ENCODE data around the gene CATSPER3.

Gene CATSPER3

DNA sequence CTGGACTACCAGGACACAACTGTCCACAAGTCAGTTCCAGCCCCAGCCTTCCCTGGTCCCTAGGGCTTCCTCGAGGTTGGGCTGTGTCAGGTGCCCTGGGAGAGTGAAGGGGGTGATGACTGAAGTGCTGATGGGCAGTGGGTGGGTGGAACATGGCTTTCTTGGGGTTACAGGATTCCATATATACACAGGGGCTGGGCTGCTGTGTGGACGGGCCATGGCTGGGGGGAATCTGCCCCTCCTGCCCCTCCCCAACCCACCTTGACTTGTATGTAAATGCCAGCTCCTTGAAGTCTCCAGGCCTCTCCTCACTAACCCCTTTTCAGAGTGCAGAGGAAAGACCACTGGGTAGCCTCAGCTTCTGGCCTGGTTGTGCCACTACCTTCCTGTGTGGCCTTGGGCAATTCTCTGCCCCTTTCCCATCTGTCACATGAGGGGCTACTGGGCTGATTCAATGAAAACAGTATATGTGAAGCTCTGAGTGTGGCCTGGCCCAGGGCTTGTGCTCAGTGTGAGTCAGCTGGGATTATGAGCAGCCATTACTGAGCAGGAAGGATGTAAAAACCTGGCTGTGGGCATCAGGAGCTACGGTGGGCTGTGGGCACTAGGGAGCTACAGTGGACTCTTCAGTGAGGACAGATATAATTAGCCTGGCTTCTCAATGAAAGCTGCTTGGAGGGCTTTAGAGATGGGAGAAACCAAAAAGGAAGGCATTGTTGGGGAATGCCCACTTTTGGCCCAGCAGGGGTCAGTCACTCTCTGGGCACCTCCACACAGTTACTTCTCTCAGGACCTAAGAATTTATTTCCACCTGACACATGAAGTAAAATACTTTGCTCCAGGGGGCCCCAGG, 43.0 kb downstream of the CATSPER3 start:
- Histone ChIP-seq H3K4me3 (ENCODE audit: low read length) (no peak overlapping the region), H3K36me3 (ENCODE audit: control insufficient read depth, insufficient read depth, low read length) (no peaks in the 10 kb centered on the region), H3K4me1 (ENCODE audit: control insufficient read depth, insufficient read depth, low read length) (no peaks in the 10 kb centered on the region), H3K27me3 (ENCODE audit: control insufficient read depth, insufficient read depth, low read length) (no peaks in the 10 kb centered on the region), H3K9me3 (ENCODE audit: control insufficient read depth, insufficient read depth, low read length) (no peaks in the 10 kb centered on the region), H3K27ac (ENCODE audit: low read length) (no peak overlapping the region)
- DNase-seq (ENCODE audit: low read depth, low spot score): no peak
- no CpG with 5 or more reads among the region's 3 CpGs for WGBS (ENCODE audit: insufficient coverage, insufficient read length)

DNA sequence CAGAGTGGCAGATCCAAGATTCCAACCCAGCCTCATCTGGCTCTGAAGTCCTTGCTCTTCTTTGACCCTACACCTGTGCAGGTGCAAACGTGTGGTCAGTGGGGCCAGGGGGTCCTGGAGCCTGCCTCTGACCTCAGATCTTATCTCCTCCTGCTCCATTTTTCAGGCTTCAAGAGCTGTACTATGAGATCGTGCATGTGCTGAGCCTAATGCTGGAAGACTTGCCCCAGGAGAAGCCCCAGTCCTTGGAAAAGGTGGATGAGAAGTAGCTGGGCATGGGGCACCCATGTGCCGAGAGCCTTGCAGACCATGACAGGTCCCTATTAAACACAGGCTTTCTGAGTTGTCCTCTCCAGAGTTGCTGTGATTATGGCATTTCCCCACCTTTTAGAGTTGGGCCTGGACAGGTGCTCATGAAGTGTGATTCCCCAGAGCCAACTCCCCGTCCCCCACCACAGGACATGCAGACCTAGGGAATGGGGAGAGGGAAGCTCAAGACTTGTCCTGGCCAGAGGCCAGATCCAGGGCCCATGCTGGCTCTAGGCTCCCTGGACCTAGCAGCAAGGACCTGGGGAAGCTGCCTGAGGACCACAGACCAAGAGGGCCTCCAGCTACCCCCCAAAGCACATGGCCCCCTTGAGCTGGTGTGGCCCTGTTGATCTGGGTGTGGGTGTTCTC, 43.8 kb downstream of the CATSPER3 start:
- Histone ChIP-seq H3K9me3 (ENCODE audit: control insufficient read depth, insufficient read depth, low read length) (no peaks in the 10 kb centered on the region), H3K4me3 (ENCODE audit: low read length) (no peak overlapping the region), H3K27ac (ENCODE audit: low read length) (no peak overlapping the region), H3K27me3 (ENCODE audit: control insufficient read depth, insufficient read depth, low read length) (no peaks in the 10 kb centered on the region), H3K36me3 (ENCODE audit: control insufficient read depth, insufficient read depth, low read length) (no peaks in the 10 kb centered on the region), H3K4me1 (ENCODE audit: control insufficient read depth, insufficient read depth, low read length) (no peaks in the 10 kb centered on the region)
- DNase-seq (ENCODE audit: low read depth, low spot score): no peak
- no CpG with 5 or more reads among the region's 4 CpGs for WGBS (ENCODE audit: insufficient coverage, insufficient read length)

DNA sequence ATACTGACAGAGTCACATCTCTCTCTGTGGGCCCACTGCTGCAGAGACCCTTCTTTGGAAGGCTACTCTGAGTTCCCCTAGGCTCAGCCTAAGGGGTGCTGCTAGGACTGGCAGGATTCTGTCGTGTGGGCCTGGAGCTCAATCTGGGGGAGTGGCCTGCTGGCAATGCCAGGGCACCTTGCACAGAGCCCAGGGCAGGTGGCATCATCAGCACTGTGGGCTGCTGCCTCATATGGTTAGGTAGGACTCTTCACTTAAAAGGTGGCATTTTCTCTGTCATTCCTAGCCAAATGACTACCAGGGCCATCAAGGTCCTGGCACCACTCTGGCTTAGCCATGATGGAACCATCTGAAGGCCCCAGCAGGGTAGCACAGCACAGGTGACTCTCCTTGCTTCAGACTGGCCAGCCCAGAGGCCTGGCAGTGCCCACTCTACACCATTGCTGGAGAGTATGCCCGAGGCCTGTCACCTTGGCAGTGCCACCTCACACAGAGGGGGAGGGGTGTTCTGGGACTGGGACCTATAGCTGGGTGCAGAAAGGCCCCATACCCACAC, 44.4 kb downstream of the CATSPER3 start:
- WGBS (ENCODE audit: insufficient coverage, insufficient read length): no CpG with 5 or more reads among the region's 2 CpGs
- no peak for DNase-seq (ENCODE audit: low read depth, low spot score)
- Histone ChIP-seq H3K9me3 (ENCODE audit: control insufficient read depth, insufficient read depth, low read length) (no peaks in the 10 kb centered on the region), H3K4me3 (ENCODE audit: low read length) (no peak overlapping the region), H3K27me3 (ENCODE audit: control insufficient read depth, insufficient read depth, low read length) (no peaks in the 10 kb centered on the region), H3K27ac (ENCODE audit: low read length) (no peak overlapping the region), H3K4me1 (ENCODE audit: control insufficient read depth, insufficient read depth, low read length) (peaks cover 1% of the 10 kb centered on the region; the same call in 1 of the 2 replicates), H3K36me3 (ENCODE audit: control insufficient read depth, insufficient read depth, low read length) (no peaks in the 10 kb centered on the region)

DNA sequence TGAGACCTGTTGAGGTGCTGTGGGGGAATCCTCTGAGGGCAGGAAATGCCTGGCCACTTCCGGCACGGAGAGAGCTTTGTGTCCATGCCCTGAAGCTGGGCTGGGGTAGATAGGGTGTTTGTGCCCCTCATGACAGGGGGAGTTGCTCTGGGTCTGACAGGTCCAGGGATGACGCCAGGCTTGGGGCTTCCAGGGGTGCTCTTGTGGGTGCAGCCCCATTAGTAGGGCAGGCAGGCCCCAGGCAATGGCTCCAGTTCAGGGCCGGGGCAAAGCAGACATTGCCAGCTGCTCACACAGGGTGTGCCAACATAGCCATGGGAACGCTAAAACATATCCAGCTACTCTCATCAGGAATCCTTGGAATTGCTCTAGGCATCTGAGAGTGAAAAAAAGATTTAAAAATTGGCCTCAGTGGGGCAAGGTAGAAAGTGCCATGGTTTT, 45.3 kb downstream of the CATSPER3 start:
- Histone ChIP-seq H3K9me3 (ENCODE audit: control insufficient read depth, insufficient read depth, low read length) (no peaks in the 10 kb centered on the region), H3K27ac (ENCODE audit: low read length) (no peak overlapping the region), H3K27me3 (ENCODE audit: control insufficient read depth, insufficient read depth, low read length) (no peaks in the 10 kb centered on the region)

DNA sequence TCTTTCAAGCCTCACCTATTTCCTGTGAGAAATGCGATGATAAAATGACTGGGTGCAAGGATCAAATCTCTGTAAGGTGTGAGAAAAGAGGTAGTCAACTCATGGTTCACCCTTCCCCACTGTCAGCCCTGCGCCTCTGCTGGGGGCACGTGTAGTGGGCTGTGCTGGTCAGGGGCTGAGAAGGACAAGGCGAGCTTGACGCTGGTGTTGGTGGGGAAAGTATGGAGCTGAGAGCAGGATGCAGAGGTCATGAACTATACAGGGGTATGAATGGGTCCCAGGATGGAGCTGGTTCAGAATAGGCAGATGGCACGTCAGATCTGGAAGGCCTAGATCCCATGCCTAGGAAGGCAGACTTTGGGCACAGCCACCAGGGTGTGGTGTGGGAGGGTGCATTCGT, 45.7 kb downstream of the CATSPER3 start:
- peaks cover 1% of the 10 kb centered on the region; the same call in 1 of the 2 replicates for H3K4me1 ChIP-seq (ENCODE audit: control insufficient read depth, insufficient read depth, low read length)
- no peak overlapping the region for H3K27ac ChIP-seq (ENCODE audit: low read length)
- DNase-seq (ENCODE audit: low read depth, low spot score): no peak
- no peaks in the 10 kb centered on the region for H3K27me3 ChIP-seq (ENCODE audit: control insufficient read depth, insufficient read depth, low read length)
- no CpG with 5 or more reads among the region's 7 CpGs for WGBS (ENCODE audit: insufficient coverage, insufficient read length)
- no peaks in the 10 kb centered on the region for H3K36me3 ChIP-seq (ENCODE audit: control insufficient read depth, insufficient read depth, low read length)
- no peaks in the 10 kb centered on the region for H3K9me3 ChIP-seq (ENCODE audit: control insufficient read depth, insufficient read depth, low read length)
- no peak overlapping the region for H3K4me3 ChIP-seq (ENCODE audit: low read length)

More for the DNA sequence above, 45.3 kb downstream of the CATSPER3 start:
- DNase-seq (ENCODE audit: low read depth, low spot score): no peak
- H3K36me3 ChIP-seq (ENCODE audit: control insufficient read depth, insufficient read depth, low read length): no peaks in the 10 kb centered on the region
- peaks cover 1% of the 10 kb centered on the region; the same call in 1 of the 2 replicates for H3K4me1 ChIP-seq (ENCODE audit: control insufficient read depth, insufficient read depth, low read length)
- no peak overlapping the region for H3K4me3 ChIP-seq (ENCODE audit: low read length)
- no CpG with 5 or more reads among the region's 5 CpGs for WGBS (ENCODE audit: insufficient coverage, insufficient read length)

DNA sequence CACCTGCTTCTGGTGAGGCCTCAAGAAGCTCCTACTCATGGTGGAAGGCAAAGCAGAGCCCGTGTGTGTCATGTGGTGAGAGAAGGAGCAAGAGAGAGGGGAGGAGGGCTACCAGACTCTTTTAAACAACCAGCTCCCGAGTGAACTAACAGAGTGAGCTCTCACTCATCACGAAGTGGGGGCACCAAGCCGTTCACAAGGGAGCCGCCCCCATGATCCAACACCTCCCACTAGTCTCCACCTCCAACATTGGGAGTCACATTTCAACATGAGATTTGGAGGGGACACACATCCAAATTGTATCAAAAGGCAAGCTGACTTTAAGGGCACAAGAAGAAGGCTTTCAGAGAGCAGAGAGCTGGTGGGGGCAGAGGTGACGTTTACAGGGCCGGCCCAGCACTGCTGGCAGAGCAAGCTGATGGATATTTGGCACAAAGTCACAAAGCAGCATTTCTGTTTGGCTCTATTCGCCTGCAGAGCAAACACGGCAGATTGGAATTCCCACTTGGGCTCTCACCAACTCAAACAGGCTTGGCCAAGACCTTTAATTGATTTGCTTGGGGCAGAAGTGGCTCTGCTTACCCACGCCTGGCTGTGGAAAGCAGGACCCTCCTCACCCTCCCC, 46.4 kb downstream of the CATSPER3 start:
- WGBS (ENCODE audit: insufficient coverage, insufficient read length): no CpG with 5 or more reads among the region's 10 CpGs
- Histone ChIP-seq H3K4me3 (ENCODE audit: low read length) (no peak overlapping the region), H3K27me3 (ENCODE audit: control insufficient read depth, insufficient read depth, low read length) (no peaks in the 10 kb centered on the region), H3K27ac (ENCODE audit: low read length) (no peak overlapping the region), H3K36me3 (ENCODE audit: control insufficient read depth, insufficient read depth, low read length) (no peaks in the 10 kb centered on the region), H3K4me1 (ENCODE audit: control insufficient read depth, insufficient read depth, low read length) (peaks cover 1% of the 10 kb centered on the region; the same call in 1 of the 2 replicates), H3K9me3 (ENCODE audit: control insufficient read depth, insufficient read depth, low read length) (no peaks in the 10 kb centered on the region)
- no peak for DNase-seq (ENCODE audit: low read depth, low spot score)

DNA sequence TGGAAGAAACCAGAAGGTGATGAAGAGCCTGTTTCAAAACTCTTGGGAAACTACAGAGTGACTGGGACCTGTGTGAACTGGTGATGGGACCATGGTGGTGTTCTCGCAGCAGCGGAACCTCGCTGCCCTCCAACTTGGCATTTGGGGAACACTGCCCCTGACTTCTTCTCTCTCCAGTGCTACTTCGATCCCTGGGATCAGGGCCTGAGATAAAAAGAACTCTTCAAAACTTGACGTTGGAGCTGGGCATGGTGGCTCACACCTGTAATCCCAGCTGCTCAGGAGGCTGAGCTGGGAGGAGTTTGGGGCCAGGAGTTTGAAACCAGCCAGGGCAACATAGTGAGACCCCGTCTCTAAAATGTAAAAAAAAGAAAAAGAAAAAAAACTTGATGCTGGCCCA, 48.2 kb downstream of the CATSPER3 start:
- no CpG with 5 or more reads among the region's 6 CpGs for WGBS (ENCODE audit: insufficient coverage, insufficient read length)
- H3K27me3 ChIP-seq (ENCODE audit: control insufficient read depth, insufficient read depth, low read length): no peaks in the 10 kb centered on the region
- no peaks in the 10 kb centered on the region for H3K9me3 ChIP-seq (ENCODE audit: control insufficient read depth, insufficient read depth, low read length)
- DNase-seq (ENCODE audit: low read depth, low spot score): no peak
- no peaks in the 10 kb centered on the region; the same call in 1 of the 2 replicates for H3K36me3 ChIP-seq (ENCODE audit: control insufficient read depth, insufficient read depth, low read length)
- no peak overlapping the region for H3K27ac ChIP-seq (ENCODE audit: low read length)
- H3K4me1 ChIP-seq (ENCODE audit: control insufficient read depth, insufficient read depth, low read length): peaks cover 1% of the 10 kb centered on the region; the same call in 1 of the 2 replicates
- H3K4me3 ChIP-seq (ENCODE audit: low read length): no peak overlapping the region

DNA sequence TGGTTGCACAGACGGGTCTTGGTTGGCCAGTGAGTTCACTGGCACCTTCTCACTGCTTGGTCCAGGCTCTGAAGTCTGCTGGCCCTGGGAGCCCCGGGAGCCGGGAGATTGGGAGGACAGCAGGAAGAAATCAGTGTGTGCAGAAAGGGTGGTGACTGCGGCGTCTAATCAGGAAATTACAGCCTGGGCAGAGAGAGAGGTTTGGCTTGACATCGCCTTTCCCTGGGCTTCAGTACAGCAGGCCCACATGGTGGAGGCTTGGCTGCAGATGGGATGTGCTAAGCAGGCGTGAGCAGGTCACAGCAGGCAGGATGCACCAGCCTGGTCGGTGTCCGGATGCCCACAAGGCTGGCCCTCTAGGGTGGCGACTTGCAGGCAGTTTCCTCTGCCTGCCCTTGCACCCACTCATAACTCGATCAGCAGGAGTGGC, 49.2 kb downstream of the CATSPER3 start:
- no CpG with 5 or more reads among the region's 11 CpGs for WGBS (ENCODE audit: insufficient coverage, insufficient read length)
- peaks cover 1% of the 10 kb centered on the region; the same call in 1 of the 2 replicates for H3K4me1 ChIP-seq (ENCODE audit: control insufficient read depth, insufficient read depth, low read length)

DNA sequence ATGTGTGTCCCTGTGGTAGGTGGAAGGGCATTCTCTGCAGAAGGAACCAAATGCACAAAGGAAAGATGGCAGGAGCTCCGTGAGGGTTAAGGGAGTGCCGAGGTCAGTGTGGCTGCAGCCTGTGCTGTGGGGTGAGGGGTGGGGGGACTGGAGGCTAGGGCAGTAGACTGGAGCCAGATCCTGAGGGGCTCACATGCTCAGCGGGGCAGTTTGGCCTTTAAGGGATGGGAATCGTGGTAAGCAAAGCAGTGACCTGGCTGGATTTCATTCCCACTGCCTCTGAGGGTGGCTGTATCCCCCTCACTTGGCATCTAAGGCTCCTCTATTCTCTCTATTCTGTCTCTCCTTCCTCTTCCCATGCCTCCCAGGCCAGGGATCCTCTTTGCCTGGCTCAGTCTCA, 50.8 kb downstream of the CATSPER3 start:
- no peak for DNase-seq (ENCODE audit: low read depth, low spot score)
- WGBS (ENCODE audit: insufficient coverage, insufficient read length): no CpG with 5 or more reads among the region's 4 CpGs

More for the DNA sequence above, 49.2 kb downstream of the CATSPER3 start:
- no peaks in the 10 kb centered on the region for H3K9me3 ChIP-seq (ENCODE audit: control insufficient read depth, insufficient read depth, low read length)
- H3K4me3 ChIP-seq (ENCODE audit: low read length): no peak overlapping the region
- no peaks in the 10 kb centered on the region for H3K27me3 ChIP-seq (ENCODE audit: control insufficient read depth, insufficient read depth, low read length)
- no peaks in the 10 kb centered on the region; the same call in 1 of the 2 replicates for H3K36me3 ChIP-seq (ENCODE audit: control insufficient read depth, insufficient read depth, low read length)
- H3K27ac ChIP-seq (ENCODE audit: low read length): no peak overlapping the region
- no peak for DNase-seq (ENCODE audit: low read depth, low spot score)

DNA sequence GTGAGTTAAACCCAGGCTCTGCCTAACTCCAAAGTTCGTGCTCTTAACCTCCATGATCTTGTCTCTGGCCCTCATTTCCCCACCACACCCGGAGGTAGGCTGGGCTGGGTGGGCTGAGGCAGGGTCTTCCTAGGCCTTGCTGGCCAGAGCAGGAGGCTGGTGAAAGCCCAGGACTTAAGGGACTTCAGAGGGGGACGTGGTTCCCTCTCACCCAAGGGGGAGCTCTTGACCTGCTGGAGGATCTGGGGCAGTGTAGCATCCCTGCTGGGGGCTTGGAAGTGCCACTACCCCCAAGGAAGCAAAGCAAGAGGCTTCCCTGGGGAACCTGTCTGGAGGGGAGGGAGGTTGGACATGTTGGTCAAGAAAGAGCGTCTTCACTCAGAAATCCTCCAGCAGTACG, 51.6 kb downstream of the CATSPER3 start:
- Histone ChIP-seq H3K4me1 (ENCODE audit: control insufficient read depth, insufficient read depth, low read length) (peaks cover 1% of the 10 kb centered on the region; the same call in 1 of the 2 replicates), H3K36me3 (ENCODE audit: control insufficient read depth, insufficient read depth, low read length) (no peaks in the 10 kb centered on the region; the same call in 1 of the 2 replicates), H3K4me3 (ENCODE audit: low read length) (no peak overlapping the region), H3K27me3 (ENCODE audit: control insufficient read depth, insufficient read depth, low read length) (no peaks in the 10 kb centered on the region), H3K27ac (ENCODE audit: low read length) (no peak overlapping the region), H3K9me3 (ENCODE audit: control insufficient read depth, insufficient read depth, low read length) (no peaks in the 10 kb centered on the region)
- no peak for DNase-seq (ENCODE audit: low read depth, low spot score)
- no CpG with 5 or more reads among the region's 5 CpGs for WGBS (ENCODE audit: insufficient coverage, insufficient read length)

More for the DNA sequence above, 50.8 kb downstream of the CATSPER3 start:
- peaks cover 1% of the 10 kb centered on the region; the same call in 1 of the 2 replicates for H3K4me1 ChIP-seq (ENCODE audit: control insufficient read depth, insufficient read depth, low read length)
- no peaks in the 10 kb centered on the region for H3K9me3 ChIP-seq (ENCODE audit: control insufficient read depth, insufficient read depth, low read length)
- no peaks in the 10 kb centered on the region; the same call in 1 of the 2 replicates for H3K36me3 ChIP-seq (ENCODE audit: control insufficient read depth, insufficient read depth, low read length)
- no peak overlapping the region for H3K4me3 ChIP-seq (ENCODE audit: low read length)
- no peaks in the 10 kb centered on the region for H3K27me3 ChIP-seq (ENCODE audit: control insufficient read depth, insufficient read depth, low read length)
- H3K27ac ChIP-seq (ENCODE audit: low read length): no peak overlapping the region
